ENCODE measurements around the gene FAT4.
A peak's percentile ranks its signal among the peaks of the same experiment; 100 is the strongest.

Gene FAT4

GRCh38 chr4:125319311-125319710 is 4.6 kb downstream of the FAT4 start:
- DNase-seq, result no peak

DNA sequence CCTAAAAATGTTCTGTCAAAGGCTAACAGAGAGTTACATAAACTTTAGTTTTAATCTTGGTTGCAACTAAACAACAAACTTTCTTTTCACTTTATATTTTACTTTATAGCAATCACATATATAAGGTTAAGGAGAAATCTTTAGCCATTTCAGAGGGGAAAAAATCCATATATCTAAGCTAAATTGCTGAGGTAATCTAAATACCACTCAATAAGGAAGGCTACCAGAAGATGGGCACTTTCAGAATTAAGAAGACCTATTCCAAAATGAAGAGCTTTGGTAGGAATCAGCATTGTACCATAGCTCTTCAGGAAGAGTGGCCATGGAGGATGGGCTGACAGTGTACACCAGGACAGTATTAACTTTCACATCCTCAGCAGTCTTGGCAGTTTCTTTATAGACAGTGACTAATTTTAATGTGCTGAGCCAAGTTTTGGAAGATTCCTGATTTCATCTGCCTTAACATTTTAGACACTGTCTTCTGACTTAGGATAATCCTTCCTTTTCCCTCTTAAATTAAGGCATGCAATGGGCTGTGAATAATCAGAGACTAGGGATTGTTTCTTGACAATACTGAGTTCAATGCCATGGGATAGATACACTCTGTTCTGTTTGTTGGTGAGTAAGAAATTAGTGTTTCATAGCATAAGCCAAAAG is 7.1 kb downstream of the FAT4 start:
- DNase-seq, result peak; percentile 81

DNA sequence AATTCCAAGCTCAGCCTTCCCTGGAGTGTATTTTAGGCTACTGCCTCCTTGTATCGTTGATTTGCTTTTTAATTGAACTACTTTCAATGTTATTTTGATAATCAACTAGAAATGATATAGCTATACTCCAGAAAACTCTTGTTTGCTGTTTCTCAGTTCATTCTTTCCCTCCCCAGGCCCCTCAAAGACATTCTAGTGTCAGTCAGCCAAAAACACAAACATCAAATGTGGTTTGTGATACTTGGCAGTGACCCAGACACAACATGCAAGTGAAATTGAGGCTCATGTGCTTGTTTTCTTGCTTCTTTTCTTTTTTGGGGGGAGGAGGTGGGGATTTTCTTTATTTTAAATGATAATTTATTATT is 7.6 kb downstream of the FAT4 start:
- DNase-seq, result peak; percentile 81

DNA sequence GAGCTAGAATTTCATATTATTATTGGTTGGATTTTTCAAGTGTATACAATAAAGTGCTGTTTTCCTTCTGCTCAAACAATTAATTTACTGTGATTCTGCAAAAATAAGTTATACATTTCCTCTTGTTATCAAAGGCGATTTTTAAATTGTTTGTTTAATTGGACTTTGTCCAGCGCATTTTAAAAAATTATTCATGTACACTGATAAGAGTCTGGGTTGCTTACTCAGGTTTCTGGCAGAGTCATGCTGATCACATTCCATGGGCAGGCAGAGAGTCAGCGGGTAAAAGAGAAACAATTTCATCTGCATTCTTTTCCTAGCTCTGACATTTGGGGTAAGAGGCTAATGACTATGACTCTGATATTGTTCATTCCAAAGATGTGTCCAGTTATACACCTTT is 8.9 kb downstream of the FAT4 start:
- DNase-seq, result peak; percentile 76

- DNase-seq, result no peak
These were observed 11.0 kb downstream of the FAT4 start for GRCh38 chr4:125325733-125326132.

DNA sequence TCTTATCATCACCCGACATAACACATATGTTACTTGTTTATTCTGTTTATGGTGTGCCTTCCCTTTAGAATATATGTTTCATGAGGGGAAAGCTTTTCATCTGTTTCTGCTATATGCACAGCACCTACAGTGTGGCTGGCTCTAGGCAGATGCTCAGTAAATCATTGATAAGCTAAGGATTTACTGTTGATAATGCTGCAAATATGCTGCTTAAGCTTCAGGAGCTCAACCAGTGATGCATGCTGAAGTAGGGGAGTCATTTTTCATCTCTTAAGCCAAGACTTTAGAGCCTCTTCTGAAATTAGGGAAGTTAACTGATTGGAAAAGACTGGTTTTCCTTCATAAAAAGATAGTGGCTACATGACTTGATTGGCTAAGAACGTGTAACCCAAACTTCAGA is 16.4 kb downstream of the FAT4 start:
- DNase-seq, result no peak

DNA sequence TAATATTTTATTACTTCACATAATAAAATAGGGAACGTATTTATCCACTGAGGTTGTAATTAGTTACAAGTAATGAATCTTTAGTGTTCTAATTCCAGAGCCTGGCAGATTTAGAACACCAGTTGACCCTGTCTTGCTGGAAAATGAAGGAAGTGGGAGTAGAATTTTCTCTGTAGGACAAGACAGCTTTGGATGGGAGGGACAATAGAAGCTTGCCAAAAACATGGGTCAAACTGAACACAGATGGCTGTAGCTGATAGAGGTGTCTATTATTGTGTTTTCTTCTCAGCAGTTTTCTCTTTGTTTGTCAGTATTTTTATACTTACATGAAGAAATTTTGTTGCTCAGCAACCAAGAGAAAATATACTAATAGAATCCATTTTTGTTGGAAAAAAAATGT is 20.2 kb downstream of the FAT4 start:
- no peak for DNase-seq

DNA sequence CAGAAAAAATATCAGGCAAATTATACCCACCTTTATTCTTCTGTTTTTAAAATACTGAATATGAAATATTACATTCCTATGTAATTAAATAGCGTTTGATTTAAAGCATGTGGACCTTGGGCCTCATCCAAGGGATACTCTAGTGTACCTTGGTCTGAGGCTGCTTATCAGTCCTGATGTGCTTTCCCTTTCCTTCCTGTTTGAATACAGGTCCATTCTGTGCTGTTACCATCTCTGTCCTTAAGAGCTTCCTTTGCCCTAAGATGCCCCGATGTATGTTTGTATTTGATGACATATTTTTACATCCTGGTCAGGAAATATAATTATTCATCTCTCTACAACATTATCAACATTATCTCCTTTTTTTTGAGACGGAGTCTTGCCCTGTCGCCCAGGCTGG is 24.1 kb downstream of the FAT4 start:
- DNase-seq, result no peak

GRCh38 chr4:125344198-125344597 is 29.4 kb downstream of the FAT4 start:
- DNase-seq, result no peak

DNA sequence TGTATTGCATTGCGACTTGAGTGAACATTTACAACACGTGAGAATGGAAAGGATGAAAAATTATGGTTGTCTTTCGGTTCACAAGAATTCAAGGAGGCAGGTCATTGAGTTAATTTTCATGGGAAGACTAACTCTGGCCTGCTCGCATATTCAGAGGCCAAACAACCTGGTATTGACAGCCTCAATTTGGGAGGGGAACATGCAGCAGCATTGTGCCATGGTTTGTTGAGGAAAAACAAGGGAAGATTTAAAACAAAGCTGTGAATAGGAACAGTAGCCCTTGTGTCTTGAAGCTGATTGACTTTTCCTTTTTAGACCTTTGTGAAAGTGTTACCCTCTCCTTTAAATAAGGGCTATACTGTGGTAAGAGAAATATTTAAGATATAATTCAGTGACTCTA is 31.9 kb downstream of the FAT4 start:
- DNase-seq, result no peak

- DNase-seq, result no peak
These were observed 35.8 kb downstream of the FAT4 start for GRCh38 chr4:125350470-125351135.

GRCh38 chr4:125352521-125352920 is 37.8 kb downstream of the FAT4 start:
- no peak for DNase-seq

DNA sequence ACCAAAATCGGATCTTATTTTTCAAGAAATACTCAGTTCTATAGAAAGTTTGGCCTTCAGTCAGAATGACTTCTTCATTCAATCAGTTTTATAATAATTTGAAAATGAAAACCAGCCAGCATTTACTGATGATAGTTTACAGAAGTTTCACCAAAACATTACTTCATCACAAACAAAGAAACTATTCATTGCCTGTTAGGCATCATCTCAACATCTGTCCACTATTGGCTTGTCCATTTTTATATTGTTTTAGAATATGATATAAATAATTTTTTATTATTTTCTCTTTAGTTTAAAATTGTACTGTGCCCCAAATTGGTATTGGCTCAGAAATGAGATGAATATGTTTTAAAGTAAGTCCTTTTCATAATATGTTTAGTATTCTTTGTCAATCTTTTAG is 38.4 kb downstream of the FAT4 start:
- DNase-seq, result no peak

GRCh38 chr4:125355791-125356190 is 41.0 kb downstream of the FAT4 start:
- DNase-seq, result no peak

GRCh38 chr4:125357675-125358074 is 42.9 kb downstream of the FAT4 start:
- no peak for DNase-seq

DNA sequence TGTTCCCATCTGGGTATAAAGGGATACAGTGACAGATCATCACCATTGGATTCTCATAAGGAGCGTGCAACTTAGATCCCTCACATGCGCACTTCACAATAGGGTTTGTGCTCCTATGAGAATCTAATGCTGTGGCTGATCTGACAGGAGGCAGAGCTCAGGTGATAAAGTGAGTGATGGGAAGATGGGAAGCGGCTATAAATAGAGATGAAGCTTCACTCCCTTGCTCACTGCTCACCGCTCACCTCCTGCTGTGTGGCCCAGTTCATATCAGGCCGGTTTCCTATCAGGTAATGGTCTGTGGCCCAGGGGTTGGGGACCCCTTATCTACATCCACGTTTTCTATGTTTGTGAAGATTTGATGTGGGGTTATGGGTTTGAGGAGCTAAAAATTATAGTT is 43.7 kb downstream of the FAT4 start:
- no peak for DNase-seq

GRCh38 chr4:125359363-125359762 is 44.6 kb downstream of the FAT4 start:
- no peak for DNase-seq

DNA sequence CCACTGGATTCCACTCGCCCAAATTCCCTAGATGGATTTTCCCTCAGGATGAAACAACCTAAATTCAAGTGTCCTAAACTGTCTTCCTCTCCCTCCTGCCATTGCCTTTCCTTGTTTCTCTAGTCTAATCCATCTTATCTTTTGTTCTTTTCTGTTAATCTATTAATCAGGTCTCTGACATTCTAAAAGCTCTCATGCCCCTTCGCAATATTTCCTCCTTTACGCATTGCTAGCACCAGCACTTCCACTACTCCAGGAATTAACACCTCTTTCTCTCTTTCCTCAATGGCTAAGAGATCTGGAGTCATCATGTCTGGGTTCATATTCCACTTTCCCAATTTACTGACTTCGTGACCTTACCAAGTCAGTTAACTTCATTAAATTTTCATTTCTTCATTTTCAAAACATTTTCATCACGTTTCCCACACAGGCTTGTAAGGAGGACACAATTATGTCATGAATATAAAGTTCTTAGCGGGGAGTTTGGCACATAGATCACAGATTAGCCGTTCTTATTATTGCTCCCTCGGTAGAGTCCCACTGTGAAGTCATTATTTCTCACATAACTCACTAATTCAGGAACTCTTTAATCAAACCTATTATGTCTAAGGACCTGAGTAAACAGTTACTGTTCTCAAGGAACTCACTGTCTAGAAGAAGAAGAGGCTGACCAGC is 45.3 kb downstream of the FAT4 start:
- no peak for DNase-seq

GRCh38 chr4:125360727-125361126 is 46.0 kb downstream of the FAT4 start:
- DNase-seq, result no peak
